HepG2 (cell line): ENCODE data around the gene CXCL17. TPM values are rescaled to one million over a fixed set of nuclear protein-coding genes. Genes with fewer than 3 reads are reported as not detected.

Experiments
- ATAC-seq: fragments of 200-7000 bp; cut with Tn5 transposase; 3 replicates; pipeline ENCODE4 v1.9.1; 2020; ENCODE audit warnings: mild to moderate bottlenecking, moderate library complexity
- BruUV-seq: library from RNA; stranded (reverse); fragments of 400-500 nt; replicated peaks from 2 replicates; lab custom pipeline; 2021; lab: Mats Ljungman, UMichigan
- CTCF ChIA-PET: fragments of 300-600 bp; formaldehyde crosslinking; extraction: SDS; loops from one replicate; lab custom pipeline; 2021; ENCODE audit warnings: low total read pairs, inconsistent platforms, low intra/inter-chr PET ratio; lab: Yijun Ruan, JAX
- POLR2A ChIA-PET: fragments of 350-600 bp; sonication (Branson Sonifier 250); formaldehyde crosslinking; loops from one replicate; lab custom pipeline; 2020; ENCODE audit warnings: antibody characterized with exemption, inconsistent platforms; lab: Yijun Ruan, JAX
- DNase-seq: peaks from one replicate; pipeline ENCODE4 v3.0.0-alpha.2; 2015; ENCODE audit warnings: low spot score
- FAIRE-seq: peaks from 3 replicates; lab custom pipeline; 2011; peaks lifted over from hg19 to GRCh38; lab: Jason Lieb, UNC
- H2AFZ ChIP-seq: one replicate; pipeline ENCODE4 v1.6.1; 2011; ENCODE audit warnings: low read length, inconsistent platforms
- H3K27ac ChIP-seq: fragments of 300-600 bp; 3 replicates; pipeline ENCODE4 v1.8.0; 2011; ENCODE audit warnings: mixed run types, mild to moderate bottlenecking, mixed read lengths, low read length, inconsistent platforms; ENCODE audit not compliant: insufficient read depth; ENCODE audit errors: extremely low read length
- H3K27me3 ChIP-seq, 2 experiments: fragments of 200-600 bp in 1 of 2; 2 replicates in 1 of 2; 3 replicates in 1 of 2; pipeline versions ENCODE4 v1.6.0 to v1.8.0; 2011; ENCODE audit warnings: low read length in 2 of 2, mild to moderate bottlenecking in 2 of 2, moderate library complexity in 2 of 2, inconsistent platforms in 1 of 2; ENCODE audit not compliant: insufficient read depth in 2 of 2, control insufficient read depth in 1 of 2
- H3K36me3 ChIP-seq, 2 experiments: fragments of 200-600 bp in 1 of 2; replicated peaks in 1 of 2; 2 replicates in 1 of 2; 3 replicates in 1 of 2; pipeline versions ENCODE4 v1.5.1 to v1.8.0; 2011; ENCODE audit warnings: low read length in 2 of 2, inconsistent platforms in 1 of 2; ENCODE audit not compliant: insufficient read depth in 2 of 2, control insufficient read depth in 1 of 2
- H3K4me1 ChIP-seq: 2 replicates; pipeline ENCODE4 v1.5.1; 2012; ENCODE audit warnings: low read length, inconsistent platforms; ENCODE audit not compliant: insufficient read depth
- H3K4me2 ChIP-seq: 2 replicates; pipeline ENCODE4 v1.6.0; 2011; ENCODE audit warnings: low read depth, low read length, inconsistent platforms
- H3K4me3 ChIP-seq, 3 experiments: fragments of 200-600 bp in 1 of 3; sonication (generic), shearing (Covaris generic) in 1 of 3; replicated peaks in 1 of 3; 2 replicates each; pipeline ENCODE4 v1.5.1; 2011 to 2016; ENCODE audit warnings: low read length in 3 of 3, inconsistent platforms in 2 of 3, low read depth in 2 of 3, mild to moderate bottlenecking in 2 of 3, control low read depth in 1 of 3, mixed read lengths in 1 of 3; ENCODE audit not compliant: insufficient read depth in 1 of 3
- H3K79me2 ChIP-seq: one replicate; pipeline ENCODE4 v1.6.1; 2011; ENCODE audit warnings: low read length, inconsistent platforms; ENCODE audit not compliant: insufficient read depth
- H3K9ac ChIP-seq: 2 replicates; pipeline ENCODE4 v1.6.0; 2011; ENCODE audit warnings: mild to moderate bottlenecking, low read depth, low read length, inconsistent platforms; ENCODE audit not compliant: insufficient read depth
- H3K9me3 ChIP-seq: 2 replicates; pipeline ENCODE4 v1.5.1; 2012; ENCODE audit warnings: mild to moderate bottlenecking, low read length
- H4K20me1 ChIP-seq: 2 replicates; pipeline ENCODE4 v1.6.0; 2011; ENCODE audit warnings: inconsistent platforms, mild to moderate bottlenecking, low read length, moderate library complexity; ENCODE audit not compliant: insufficient read depth
- CEBPB ChIP-seq: IDR thresholded peaks from 2 replicates; pipeline ENCODE4 v1.6.1; 2011; ENCODE audit warnings: low read depth, low read length, improper control_type of control experiment, borderline replicate concordance
- NR1H2 ChIP-seq: sonication (generic); formaldehyde crosslinking; IDR thresholded peaks from 2 replicates; pipeline ENCODE4 v1.8.1; 2022; ENCODE audit warnings: low read depth, missing genetic modification reagents, borderline replicate concordance
- POLR2AphosphoS2 ChIP-seq: IDR thresholded peaks from 2 replicates; pipeline ENCODE4 v1.6.1; 2011; ENCODE audit warnings: low read depth, low read length, improper control_type of control experiment
- RERE ChIP-seq: IDR thresholded peaks from 2 replicates; pipeline ENCODE4 v1.6.1; 2016; ENCODE audit warnings: low read depth, missing genetic modification reagents, missing compliant biosample characterization
- ZFP82 ChIP-seq: sonication (generic); formaldehyde crosslinking; IDR thresholded peaks from 2 replicates; pipeline ENCODE4 v1.5.1; 2020; ENCODE audit warnings: mild to moderate bottlenecking, missing genetic modification reagents, borderline replicate concordance
- ZNF234 ChIP-seq: sonication (generic); formaldehyde crosslinking; conservative IDR thresholded peaks from 2 replicates; pipeline ENCODE4 v1.5.1; 2020; ENCODE audit warnings: mild to moderate bottlenecking, missing genetic modification reagents
- ZNF382 ChIP-seq: sonication (generic); formaldehyde crosslinking; IDR thresholded peaks from 2 replicates; pipeline ENCODE4 v1.5.0; 2020; ENCODE audit warnings: missing genetic modification reagents, mild to moderate bottlenecking, borderline replicate concordance
- WGBS: methylation state at CpG from one replicate; pipeline ENCODE4 v1.1.6; 2017; ENCODE audit warnings: low lambda C conversion rate; 5-methylcytosine and 5-hydroxymethylcytosine counted together
- in situ Hi-C: cut with HindIII; loops from 2 replicates; pipeline ENCODE4 v1.10.0; 2017; ENCODE audit warnings: low pct_unique_long_range_greater_than_20kb; ENCODE audit not compliant: extremely low pct_ligation_motif_present
- intact Hi-C: fragments of 100-400 bp; cut with micrococcal nuclease; formaldehyde crosslinking; loops from one replicate; pipeline ENCODE4 v1.10.0; 2022; ENCODE audit not compliant: unreplicated experiment
- polyA plus RNA-seq, 8 experiments: library from polyadenylated mRNA; depleted of rRNA in 3 of 8; stranded (reverse) in 7 of 8; unstranded in 1 of 8; fragments of >200 nt; fragmentation: Illumina TruSeq in 4 of 8; extraction: Trizol in 4 of 8; gene quantifications; 2 replicates each; pipeline versions ENCODE4 v1.2.1 to v1.2.3, GENCODE V29; 2011 to 2016; ENCODE audit warnings: low read depth in 4 of 8, missing spikeins in 1 of 8, mixed read lengths in 1 of 8; ENCODE audit not compliant: insufficient read depth in 1 of 8
- total RNA-seq, 5 experiments: library from RNA; depleted of rRNA; stranded (reverse); fragments of >200 nt; fragmentation: Illumina TruSeq; extraction: Trizol; gene quantifications; 2 replicates each; pipeline ENCODE4 v1.2.3, GENCODE V29; 2016; ENCODE audit warnings: low read depth in 1 of 5
- TF ChIP-seq, protein P1 (sequence below): sonication (generic); formaldehyde crosslinking; IDR thresholded peaks from 2 replicates; pipeline ENCODE4 v1.5.1; 2020; ENCODE audit warnings: mild to moderate bottlenecking, missing genetic modification reagents, moderate library complexity

CXCL17 gene
- total and polyA plus RNA-seq, 2 of the 13 experiments (the other 11 are each of a cell fraction or from before 2014, with no cell fraction given): 0.12 TPM; not detected in 1

GRCh38 chr19:42406111-42406510 is 36.6 kb downstream of the CXCL17 start:
- no peak for TF ChIP-seq CEBPB
- TF ChIP-seq, protein P1, sequence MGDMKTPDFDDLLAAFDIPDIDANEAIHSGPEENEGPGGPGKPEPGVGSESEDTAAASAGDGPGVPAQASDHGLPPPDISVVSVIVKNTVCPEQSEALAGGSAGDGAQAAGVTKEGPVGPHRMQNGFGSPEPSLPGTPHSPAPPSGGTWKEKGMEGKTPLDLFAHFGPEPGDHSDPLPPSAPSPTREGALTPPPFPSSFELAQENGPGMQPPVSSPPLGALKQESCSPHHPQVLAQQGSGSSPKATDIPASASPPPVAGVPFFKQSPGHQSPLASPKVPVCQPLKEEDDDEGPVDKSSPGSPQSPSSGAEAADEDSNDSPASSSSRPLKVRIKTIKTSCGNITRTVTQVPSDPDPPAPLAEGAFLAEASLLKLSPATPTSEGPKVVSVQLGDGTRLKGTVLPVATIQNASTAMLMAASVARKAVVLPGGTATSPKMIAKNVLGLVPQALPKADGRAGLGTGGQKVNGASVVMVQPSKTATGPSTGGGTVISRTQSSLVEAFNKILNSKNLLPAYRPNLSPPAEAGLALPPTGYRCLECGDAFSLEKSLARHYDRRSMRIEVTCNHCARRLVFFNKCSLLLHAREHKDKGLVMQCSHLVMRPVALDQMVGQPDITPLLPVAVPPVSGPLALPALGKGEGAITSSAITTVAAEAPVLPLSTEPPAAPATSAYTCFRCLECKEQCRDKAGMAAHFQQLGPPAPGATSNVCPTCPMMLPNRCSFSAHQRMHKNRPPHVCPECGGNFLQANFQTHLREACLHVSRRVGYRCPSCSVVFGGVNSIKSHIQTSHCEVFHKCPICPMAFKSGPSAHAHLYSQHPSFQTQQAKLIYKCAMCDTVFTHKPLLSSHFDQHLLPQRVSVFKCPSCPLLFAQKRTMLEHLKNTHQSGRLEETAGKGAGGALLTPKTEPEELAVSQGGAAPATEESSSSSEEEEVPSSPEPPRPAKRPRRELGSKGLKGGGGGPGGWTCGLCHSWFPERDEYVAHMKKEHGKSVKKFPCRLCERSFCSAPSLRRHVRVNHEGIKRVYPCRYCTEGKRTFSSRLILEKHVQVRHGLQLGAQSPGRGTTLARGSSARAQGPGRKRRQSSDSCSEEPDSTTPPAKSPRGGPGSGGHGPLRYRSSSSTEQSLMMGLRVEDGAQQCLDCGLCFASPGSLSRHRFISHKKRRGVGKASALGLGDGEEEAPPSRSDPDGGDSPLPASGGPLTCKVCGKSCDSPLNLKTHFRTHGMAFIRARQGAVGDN (CRISPR knock-in tag): 0 out of 2 replicates have a peak, but pooled peaks have one; percentile 13
- Histone ChIP-seq H3K9me3 (no peaks in the 10 kb centered on the region), H3K27ac (no peak overlapping the region), H3K36me3 (no peaks in the 10 kb centered on the region), H3K27me3 (peaks cover 12 to 42% of the 10 kb centered on the region in 2 experiments), H2AFZ (no peak overlapping the region), H3K4me3 (no peak overlapping the region), H4K20me1 (no peaks in the 10 kb centered on the region), H3K4me2 (no peak overlapping the region; the same call in 1 of the 2 replicates), H3K4me1 (peaks cover 14% of the 10 kb centered on the region), H3K79me2 (no peaks in the 10 kb centered on the region), H3K9ac (no peak overlapping the region)
- ATAC-seq (no peak), DNase-seq (no peak), FAIRE-seq (no peak)
- WGBS: 0% methylated on average over 1 of the region's 11 CpGs
- POLR2A ChIA-PET: no interaction called here
- in situ Hi-C loops: no loop called here
- BruUV-seq: no TSS peak
- intact Hi-C loops: no loop called here
- CTCF ChIA-PET: no interaction called here

DNA sequence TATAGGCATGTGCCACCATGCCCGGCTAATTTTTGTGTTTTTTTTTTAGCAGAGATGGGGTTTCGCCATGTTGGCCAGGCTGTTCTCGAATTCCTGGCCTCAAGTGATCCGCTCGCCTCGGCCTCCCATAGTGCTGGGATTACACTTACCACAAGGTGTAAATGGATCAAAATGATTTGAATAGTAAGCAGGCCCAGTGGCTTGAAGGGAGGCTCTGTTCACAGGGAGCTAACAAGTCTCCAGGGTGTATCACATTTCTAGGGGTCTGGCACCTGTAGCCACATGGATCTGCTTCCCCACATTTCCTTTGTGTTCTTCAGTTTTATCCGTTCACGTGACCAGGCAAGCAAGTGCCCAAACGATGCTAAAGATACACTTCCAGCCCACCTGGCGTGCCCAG is 39.2 kb downstream of the CXCL17 start:
- no peaks in the 10 kb centered on the region for H4K20me1 ChIP-seq
- H3K4me1 ChIP-seq: peaks cover 18% of the 10 kb centered on the region
- CTCF ChIA-PET: no interaction called here
- WGBS: 66% methylated on average over 10 of the region's 10 CpGs
- POLR2A ChIA-PET: no interaction called here
- H3K36me3 ChIP-seq: no peaks in the 10 kb centered on the region
- H3K27me3 ChIP-seq: peaks cover 9 to 47% of the 10 kb centered on the region in 2 experiments
- H3K27ac ChIP-seq: no peak overlapping the region
- in situ Hi-C loops: no loop called here
- no peak overlapping the region for H3K4me2 ChIP-seq
- DNase-seq: no peak
- BruUV-seq: no TSS peak
- H2AFZ ChIP-seq: no peak overlapping the region
- no peak for ATAC-seq
- H3K79me2 ChIP-seq: no peaks in the 10 kb centered on the region
- H3K9ac ChIP-seq: no peak overlapping the region
- no peak overlapping the region for H3K4me3 ChIP-seq
- no peaks in the 10 kb centered on the region for H3K9me3 ChIP-seq
- intact Hi-C loops: loop anchor here (5.0 kb wide), 1 partner anchor 271 kb away; the partner anchor contains the start of gene POU2F2
- no peak for FAIRE-seq
- no peak for TF ChIP-seq ZNF382 (CRISPR knock-in tag)
- no peak for TF ChIP-seq ZNF234 (CRISPR knock-in tag)
- no peak for TF ChIP-seq NR1H2 (CRISPR knock-in tag)
- TF ChIP-seq ZFP82 (CRISPR knock-in tag): no peak
- no peak for TF ChIP-seq RERE (CRISPR knock-in tag)
- no peak for TF ChIP-seq POLR2AphosphoS2
